Gastrocnemius medialis (tissue), 4 donors: ENCODE measurements around the gene DEF6.

ENCODE experiments used
- CTCF ChIP-seq, 5 experiments: fragments of 450-650 bp in 3 of 5; fragments of 200-600 bp in 2 of 5; sonication (generic) in 2 of 5; IDR thresholded peaks in 4 of 5; conservative IDR thresholded peaks in 1 of 5; 1 replicate in 4 of 5; 2 replicates in 1 of 5; pipeline ENCODE4 v1.5.1; 2016 to 2019; ENCODE audit warnings: antibody characterized with exemption in 5 of 5, mild to moderate bottlenecking in 3 of 5, moderate library complexity in 3 of 5
- POLR2A ChIP-seq, 2 donors: fragments of 450-650 bp; IDR thresholded peaks; one replicate each; pipeline ENCODE4 v1.6.1; 2017; ENCODE audit warnings: antibody characterized with exemption in 2 of 2, mild to moderate bottlenecking in 2 of 2, moderate library complexity in 2 of 2

GRCh38 chr6:35328108-35328723, 30.6 kb downstream of the DEF6 start:
- no peak for TF ChIP-seq CTCF (IDR thresholded peaks at IDR 0.05 in 4 of 5, conservative IDR thresholded peaks at IDR 0.05 in 1 of 5)
- no peak for TF ChIP-seq POLR2A (IDR thresholded peaks at IDR 0.05)
